NCI-H524 (cell line): ENCODE data around the gene PRCC.

Source experiments
- DNase-seq, 2 experiments: peaks; one replicate each; lab custom pipeline; 2025; lab: John Stamatoyannopoulos, UW

The PRCC gene, protein sequence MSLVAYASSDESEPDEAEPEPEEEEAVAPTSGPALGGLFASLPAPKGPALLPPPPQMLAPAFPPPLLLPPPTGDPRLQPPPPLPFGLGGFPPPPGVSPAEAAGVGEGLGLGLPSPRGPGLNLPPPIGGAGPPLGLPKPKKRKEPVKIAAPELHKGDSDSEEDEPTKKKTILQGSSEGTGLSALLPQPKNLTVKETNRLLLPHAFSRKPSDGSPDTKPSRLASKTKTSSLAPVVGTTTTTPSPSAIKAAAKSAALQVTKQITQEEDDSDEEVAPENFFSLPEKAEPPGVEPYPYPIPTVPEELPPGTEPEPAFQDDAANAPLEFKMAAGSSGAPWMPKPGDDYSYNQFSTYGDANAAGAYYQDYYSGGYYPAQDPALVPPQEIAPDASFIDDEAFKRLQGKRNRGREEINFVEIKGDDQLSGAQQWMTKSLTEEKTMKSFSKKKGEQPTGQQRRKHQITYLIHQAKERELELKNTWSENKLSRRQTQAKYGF

DNA sequence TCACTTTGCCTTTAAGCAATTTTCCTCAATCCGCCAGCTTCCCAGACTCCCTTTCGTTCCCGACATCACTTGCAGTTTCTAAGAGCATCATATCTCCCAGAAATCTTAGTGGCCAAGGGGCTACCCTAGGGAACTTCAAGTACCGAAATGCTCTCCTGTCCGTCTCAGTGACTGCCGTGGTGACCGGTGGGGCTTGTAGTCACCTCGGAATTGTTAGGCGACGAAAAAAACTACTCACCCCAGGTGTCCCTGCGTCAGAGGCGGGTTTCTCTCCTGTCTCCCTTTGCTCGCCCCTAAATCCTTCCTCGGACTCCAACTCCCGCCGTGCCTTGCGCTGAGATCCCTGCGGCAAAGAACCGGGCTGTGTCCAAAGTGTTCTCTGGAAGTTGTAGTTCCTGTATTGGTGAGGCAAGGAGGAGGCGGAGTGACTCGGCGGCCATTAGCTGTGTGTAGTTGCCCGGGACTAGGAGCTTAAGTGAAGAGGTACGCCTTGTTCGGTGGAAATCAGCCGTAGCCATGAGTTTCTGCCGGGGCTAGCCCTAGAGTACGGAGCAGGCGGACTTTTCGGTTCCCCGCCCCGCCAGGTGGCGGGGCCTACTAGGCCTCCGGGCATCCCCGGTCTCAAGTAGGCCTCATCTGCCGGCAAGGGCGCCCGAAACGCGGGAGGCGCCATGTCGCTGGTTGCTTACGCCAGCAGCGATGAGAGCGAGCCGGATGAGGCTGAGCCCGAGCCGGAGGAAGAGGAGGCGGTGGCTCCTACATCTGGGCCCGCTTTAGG is at the start of gene PRCC:
Gene PRCC (plus strand): TSS at position 435 of the 778 bp plus-strand sequence. CDS start 237 bp downstream, at position 672.
- DNase-seq: peak; percentile 98 to 100

DNA sequence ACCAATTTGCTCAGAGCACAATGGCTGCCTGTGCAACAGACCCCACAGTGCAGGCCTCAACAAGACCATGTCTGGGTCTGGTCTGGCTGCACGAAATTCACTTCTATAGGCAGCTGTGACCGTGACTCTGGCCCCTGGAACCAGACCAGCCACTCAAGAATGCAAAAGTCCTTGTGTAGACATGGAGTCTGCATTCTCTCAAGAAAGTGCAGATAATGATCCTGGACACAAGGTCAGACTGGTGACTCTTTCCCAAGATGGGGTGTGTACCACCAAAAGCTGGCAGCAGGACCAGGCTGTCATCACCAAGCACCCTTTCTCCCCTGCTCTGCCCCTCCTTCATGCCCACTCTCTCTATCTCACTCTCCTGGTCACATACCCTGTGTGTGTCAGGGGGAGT is 46.2 kb upstream of the PRCC start:
- DNase-seq: no peak

DNA sequence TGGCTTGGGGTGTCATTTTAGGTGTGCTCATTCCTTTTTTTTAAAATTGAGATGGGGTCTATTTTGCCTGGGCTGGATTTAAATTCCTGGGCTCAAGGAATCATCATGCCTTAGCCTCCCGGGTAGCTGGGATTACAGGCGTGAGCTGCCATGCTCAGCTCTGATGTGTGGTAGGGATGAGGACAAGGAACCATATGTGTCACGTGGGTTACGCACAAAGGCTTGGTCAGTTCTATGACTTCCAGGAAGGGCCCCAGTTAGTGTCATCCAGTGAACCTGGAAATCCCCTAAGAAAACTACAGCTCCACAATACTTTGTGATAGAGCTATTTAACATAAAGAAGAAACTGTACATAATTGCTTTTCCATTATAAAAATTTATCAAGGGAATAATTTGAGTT is 45.8 kb upstream of the PRCC start:
- no peak for DNase-seq

DNA sequence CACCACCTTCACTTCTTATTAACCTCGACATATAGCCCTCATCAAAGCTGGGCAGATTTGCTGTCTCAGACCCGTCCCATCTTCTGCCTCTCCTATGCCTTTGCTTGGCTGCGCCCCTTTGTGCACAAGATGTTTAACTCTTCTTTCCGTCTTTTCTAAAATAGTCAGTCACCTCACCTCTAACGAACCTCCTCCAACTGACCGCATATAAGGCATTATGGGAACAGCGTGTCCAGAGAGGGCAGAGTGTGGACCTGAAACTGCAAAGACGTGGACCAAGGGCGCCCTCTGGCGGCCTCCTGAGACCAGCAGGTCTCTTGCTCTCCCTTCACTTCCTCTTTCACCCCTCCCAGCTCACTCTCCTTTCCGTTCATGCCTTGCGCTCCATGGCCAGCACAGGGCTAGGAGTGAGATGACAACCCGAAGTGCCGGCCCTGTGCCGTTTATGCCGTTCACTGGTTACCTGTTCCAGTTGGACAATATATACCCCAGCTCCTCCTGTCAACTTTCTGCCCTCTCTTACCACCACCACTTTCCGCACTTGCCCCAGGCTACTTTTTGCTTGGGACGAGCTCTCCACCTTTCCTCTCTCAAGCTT is 41.6 kb upstream of the PRCC start:
- DNase-seq: peak; percentile 53 to 82

DNA sequence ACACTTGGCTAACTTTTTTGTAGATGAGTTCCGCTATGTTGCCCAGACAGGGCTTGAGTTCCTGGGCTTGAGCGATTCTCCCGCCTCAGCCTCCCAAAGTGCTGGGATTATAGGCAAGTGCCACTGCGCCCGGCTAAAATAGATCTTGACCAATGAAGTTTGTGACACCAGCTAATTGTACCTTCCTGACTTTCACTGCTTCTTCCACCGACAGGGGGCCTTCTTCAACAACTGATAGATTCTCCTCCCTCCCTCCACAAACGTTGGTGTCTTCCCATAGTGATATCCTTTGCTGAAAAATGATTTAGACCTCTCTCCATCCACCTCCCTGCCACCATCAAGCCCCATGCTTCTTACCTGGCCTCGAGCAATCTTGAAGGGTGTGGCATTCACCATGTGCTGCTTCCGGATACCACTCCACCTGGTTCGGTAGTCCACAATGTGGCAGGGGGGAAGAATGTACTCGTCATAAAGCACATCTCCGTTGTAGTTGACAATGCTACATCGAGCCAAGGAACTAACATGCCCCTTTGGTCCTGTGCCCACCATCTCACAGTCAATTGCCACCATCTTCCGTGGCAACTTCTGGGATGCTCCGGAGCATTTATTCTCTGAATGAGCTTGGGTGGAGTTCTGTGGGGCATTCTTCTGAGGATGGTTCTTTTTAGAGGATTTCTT is 40.6 kb upstream of the PRCC start:
- DNase-seq: peak; percentile 41 to 65

DNA sequence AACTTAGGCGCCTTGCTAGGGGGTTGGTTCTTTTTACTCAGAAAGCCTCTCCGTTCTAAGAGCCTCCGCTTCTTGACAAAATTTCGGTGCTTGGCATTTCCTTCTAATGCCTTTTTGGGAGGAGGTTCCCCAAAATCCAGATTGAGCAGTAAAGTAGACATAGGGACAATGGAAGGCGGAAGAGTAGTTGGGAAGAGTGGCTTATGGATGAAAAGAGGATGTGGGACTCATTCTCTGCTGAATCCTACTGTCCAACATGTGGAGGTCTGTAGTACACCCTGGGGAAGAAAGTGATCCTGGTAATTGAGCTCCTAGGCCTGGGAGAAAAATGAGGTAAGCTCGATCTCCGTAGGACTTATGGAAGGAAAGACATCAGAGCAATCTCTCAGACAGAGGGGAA is 39.8 kb upstream of the PRCC start:
- DNase-seq: no peak

DNA sequence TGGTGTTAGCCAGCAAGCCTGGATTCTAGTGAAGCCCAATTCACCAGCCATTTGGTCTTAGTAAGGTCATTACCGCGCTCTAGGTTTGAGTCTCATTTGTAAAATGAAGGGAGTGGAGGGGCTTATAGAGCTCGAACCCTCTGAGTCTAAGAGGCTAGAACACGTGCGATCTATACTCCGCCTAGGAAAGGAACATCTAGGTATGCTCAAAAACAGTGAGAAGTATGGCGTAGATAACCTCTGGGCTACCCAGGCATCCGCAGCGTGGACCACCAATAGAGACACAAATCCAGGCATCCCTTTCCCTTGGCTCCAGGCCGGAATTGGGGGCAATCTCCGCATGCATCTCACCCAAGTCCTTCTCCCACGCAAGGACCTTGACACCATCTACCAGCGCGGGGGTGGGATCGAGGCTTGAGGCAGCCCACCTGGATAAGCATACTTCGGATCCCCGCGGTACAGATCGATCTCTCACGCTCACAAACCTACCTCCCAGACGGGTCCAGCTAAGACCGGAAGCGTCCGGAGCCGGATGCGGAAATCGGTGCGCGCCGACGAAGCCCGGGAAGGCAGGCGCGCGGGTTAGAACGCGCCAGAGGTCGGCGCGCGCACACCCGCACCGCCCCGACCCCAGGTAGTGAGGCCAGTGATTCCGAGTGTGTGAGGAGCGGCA is 39.3 kb upstream of the PRCC start, which contains the start of gene METTL25B:
Gene METTL25B (plus strand): TSS at position 544 of the 673 bp plus-strand sequence. CDS start 636 bp downstream, outside the sequence.
- DNase-seq: peak; percentile 39 to 81

DNA sequence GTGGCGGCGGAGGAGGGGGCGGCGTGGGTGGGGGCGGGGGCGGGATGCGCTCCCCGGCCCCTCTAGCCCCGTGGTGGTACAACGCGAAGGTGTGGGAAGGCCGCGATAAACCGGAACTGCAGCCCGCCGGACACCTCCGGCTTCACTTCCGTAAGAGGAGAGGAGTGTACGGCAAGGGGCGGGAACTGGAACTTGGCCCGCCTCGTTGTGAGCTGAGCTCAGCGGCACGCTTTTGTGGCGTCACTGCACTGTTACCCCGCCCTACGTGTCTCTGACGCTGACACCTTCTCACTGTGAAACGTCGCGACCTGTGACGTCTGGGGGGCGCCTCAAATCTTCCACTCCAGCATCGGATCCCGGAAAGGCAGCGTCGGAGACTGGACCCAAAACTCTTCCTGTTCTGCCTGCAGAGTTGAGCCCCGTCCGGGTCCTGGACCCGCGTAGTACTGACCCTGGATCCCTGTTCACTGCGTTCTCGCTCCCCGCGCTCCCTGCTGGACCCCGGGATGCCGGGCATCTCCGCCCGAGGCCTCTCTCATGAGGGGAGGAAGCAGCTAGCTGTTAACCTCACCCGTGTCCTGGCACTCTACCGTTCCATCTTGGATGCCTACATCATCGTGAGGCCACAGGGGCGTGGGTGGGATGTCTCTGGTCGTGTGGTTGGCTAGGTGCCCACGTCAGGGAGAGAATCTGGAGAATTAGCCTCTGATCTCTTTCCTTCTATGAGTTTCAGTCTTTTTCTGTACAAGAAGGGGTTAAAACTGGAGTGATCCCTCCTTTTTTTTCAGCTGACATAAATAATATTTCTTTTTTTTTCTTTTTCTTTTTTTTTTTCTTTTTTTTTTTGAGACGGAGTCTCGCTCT is 38.5 kb upstream of the PRCC start, which contains the start of gene ISG20L2:
Gene ISG20L2 (minus strand): TSS at position 168 of the 864 bp plus-strand sequence. CDS start 1,114 bp downstream, outside the sequence.
- peak; percentile 81 to 90 for DNase-seq

DNA sequence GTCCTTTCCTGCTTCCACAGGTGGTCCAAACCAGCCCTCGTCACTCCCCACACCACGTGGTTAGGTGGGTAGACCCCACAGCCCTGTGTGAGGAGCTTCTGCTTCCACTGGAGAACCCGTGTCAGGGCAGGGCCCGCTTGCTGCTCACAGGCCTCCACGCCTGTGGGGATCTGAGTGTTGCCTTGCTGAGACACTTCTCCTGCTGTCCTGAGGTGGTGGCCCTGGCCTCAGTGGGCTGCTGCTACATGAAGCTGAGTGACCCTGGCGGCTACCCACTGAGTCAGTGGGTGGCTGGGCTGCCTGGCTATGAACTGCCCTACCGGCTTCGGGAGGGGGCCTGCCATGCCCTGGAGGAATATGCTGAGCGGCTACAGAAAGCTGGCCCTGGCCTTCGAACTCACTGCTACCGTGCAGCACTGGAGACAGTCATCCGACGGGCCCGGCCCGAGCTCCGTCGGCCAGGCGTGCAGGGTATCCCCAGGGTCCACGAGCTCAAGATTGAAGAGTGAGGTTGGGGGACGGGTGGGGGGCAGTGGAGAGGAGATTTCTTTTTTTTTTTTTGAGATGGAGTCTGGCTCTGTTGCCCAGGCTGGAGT is 33.2 kb upstream of the PRCC start:
- DNase-seq: no peak

DNA sequence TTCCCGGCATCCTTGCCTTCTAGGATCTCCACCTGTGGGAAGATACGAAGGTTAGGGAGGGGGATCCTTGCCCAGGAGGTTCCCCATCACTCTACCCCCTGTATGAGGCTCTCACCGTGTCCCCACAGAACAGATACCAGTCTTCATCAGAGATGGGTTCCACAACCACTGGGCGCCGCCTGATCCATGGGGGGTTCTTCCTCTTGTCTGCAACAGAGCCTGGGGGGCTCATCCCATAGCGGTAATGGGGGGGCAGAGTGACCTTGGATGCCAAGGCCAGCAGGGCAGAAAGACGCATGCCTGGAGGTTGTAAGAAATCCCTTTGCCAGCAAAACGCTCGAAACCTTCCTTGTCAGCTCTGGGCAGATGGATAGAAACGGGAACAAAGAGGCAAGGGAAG is 28.9 kb upstream of the PRCC start:
- DNase-seq: no peak

DNA sequence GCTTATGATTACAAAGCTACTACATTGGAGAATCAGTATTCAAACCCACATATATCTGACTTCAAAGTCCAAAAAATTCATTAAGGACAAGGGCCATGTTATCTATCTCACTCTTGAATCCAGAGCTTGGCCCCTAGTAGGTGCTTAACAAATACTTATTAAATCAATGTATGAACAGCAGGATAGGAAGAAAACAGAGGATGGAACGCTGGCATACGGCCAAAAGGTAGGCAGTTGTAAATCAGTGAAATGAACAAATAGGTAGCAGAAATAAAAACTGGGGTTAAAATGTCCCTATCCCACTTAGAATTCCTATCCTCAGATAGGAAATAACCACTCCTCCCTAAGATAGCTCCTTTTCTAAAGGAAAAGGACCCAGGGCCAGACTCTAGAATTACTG is 28.4 kb upstream of the PRCC start:
- DNase-seq: no peak

DNA sequence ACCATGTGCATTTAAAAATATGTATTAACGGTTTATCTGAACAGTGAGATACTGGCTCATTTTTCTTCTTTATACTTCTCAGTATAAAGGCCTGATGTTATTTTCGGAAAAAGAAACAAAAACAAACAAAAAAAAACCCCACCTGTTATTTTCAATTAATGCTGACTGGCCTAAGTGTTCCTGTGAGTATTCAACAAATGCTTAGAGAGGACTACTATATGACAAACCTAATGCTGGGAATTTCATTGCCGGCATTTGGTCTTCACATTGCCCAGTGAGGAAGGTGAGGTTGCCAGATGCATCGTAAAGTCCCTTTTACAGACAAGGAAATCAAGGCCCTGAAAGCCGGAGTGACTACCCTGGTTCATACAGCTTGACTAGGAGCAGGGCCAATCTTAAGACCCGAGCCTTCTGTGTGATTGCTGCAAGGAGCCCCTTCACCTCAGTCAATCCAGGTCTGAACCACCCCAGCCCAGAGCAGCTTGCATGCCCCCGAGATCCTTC is 27.0 kb upstream of the PRCC start:
- peak in 1 of 2 experiments; percentile 61 for DNase-seq

DNA sequence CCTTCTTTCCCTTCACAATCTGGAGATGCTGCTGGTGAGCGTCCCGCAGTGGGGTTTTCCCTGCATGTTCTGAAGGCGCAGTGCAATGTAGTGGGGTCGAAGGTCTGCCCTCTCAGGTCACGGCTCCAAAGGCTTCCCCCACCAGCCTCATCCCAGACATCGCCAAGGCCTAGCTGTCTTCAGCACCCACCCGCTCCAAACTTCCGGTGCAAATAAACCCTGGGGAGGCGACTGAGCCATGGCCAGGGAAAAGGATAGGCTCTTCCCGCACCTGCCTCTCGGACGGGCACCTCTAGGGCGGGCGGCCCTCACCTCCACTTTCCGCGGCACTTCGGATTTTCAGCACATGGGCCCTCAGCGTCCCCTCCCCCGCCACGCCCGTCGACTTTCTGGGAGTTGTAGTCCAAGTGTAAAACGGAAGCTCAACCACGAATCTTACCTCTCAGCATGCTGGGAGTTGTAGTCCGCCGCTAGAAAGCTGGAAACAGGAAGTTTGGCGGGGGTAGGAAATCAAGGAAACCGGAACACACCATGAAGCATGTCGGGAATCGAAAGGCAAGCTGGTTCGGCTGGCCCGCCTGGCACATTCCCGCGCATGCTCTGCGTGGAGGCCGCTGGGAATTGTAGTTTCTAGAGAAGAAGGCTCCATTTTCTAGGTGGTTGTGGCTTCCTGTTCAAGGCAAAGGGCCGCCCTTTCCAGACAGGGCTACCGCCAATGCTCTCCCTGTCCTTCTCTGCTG is 26.4 kb upstream of the PRCC start, which contains the start of gene MRPL24:
Gene MRPL24 (minus strand): TSS at position 348 of the 740 bp plus-strand sequence. CDS start 2,384 bp downstream, outside the sequence.
- peak; percentile 99 for DNase-seq

DNA sequence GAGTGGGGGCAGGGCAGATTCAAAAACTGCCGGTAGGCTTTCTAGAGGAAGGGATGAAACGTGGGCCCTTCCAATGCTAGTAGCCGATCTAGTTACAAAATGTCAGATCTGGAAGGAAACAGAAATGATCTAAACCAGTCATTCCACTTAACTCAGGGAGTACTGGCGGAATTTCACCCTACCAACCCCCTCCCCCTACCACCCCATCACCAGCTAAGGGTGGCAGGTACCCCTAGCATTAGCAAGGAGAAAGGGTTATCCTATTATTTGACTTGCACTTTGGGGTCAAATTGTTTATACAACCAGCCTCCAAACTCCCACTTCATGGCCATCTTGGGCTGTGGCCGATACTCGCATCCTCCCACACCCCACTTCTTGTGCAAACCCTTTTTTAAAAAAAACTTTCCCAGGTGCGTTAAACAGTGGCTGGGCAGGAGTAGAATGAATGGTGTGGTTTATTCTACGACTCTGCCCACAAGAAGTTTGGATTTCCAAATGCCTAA is 25.8 kb upstream of the PRCC start:
- DNase-seq: no peak

DNA sequence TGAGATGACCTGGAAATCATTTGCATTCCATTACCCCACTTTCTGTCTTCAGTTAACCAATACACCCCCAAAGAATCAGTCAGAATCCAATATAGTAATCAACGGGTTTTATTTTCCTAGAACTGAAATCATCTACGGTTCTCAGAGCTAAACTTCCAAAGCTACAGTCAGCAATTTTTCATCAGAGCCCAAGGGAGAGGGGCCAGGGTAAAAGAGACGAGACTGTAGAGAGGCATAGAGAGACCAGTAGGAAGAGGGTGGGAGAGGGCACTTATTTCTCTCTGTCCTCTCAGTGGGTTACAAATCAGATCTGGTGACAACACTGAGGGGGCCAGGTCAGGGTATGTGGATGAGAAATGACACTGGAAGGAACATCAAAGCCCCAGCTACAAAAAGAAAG is 25.3 kb upstream of the PRCC start:
- DNase-seq: no peak

DNA sequence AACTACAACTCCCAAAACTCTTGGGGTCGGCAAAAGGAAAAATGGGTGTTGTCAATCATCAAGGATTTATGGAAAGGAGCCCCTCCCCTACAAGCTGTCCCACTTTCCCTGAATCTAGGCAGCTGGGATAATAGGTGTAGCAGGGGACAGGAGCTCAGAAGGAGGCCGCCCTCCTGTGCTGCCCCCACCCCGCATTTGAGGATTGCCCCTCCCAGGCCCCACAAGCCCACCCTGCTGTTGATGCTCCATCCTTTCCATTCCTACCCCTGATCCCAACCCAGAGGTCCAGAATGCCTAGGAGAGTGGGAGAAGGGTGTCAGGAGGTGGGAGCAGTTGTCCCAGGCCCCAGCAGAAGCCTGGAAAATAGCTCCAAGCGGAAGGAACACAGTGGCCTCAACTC is 24.5 kb upstream of the PRCC start:
- DNase-seq: peak in 1 of 2 experiments; percentile 21

DNA sequence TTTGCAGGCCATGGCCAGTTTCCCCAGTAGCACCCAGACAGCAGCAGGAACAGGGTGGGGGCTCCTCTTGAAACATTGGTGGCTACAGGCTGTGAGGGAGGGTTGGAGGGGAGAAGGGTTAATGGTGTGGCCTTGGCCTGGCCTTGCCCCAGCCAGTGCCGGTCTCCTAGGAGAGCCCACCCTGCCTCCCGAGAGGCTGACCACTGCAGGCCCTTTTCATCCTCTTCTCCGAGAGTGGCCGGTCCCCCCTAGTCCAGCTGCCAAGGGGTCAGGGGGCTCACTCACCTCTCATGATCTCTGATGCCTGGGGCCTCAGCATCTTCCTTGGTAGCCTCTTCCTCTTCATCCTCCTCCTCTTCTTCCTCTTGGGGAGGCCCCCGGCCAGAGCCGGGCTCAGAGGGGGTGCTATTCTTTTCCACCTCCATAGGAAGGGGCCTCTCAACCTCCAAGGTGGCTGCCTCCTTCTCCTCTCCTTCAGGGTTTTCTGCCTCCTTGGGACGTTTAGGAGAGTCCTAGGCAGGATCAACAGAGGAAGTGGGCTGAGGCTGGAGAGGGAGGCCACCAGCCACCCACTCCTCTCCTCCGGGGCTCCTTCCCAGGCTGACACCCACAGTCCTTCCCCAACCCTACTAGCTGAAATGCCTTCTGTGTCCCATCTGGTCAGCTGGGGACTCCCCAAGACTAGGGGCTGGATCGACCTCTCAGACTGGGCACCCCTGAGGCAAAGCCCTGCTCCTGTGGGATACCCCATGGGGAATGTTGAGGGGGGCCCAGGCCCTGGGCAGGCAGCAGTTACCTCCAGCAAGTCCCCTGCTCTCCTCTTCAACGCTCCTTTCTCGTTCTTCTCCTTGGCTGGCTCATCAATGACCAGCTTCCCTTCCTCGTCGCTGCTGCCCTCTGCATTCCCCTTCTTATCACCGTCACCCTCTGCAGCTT is 23.7 kb upstream of the PRCC start:
- DNase-seq: no peak
